HepG2 (cell line): ENCODE data around the gene VWA7. TPM values are rescaled to one million over a fixed set of nuclear protein-coding genes. Genes with fewer than 3 reads are reported as not detected.
A peak's percentile ranks its signal among the peaks of the same experiment; 100 is the strongest.

Experiments
- ATAC-seq: fragments of 200-7000 bp; cut with Tn5 transposase; 3 replicates; pipeline ENCODE4 v1.9.1; 2020; ENCODE audit warnings: mild to moderate bottlenecking, moderate library complexity
- BruUV-seq: library from RNA; stranded (reverse); fragments of 400-500 nt; replicated peaks from 2 replicates; lab custom pipeline; 2021; lab: Mats Ljungman, UMichigan
- CTCF ChIA-PET: fragments of 300-600 bp; formaldehyde crosslinking; extraction: SDS; loops from one replicate; lab custom pipeline; 2021; ENCODE audit warnings: low total read pairs, inconsistent platforms, low intra/inter-chr PET ratio; lab: Yijun Ruan, JAX
- POLR2A ChIA-PET: fragments of 350-600 bp; sonication (Branson Sonifier 250); formaldehyde crosslinking; loops from one replicate; lab custom pipeline; 2020; ENCODE audit warnings: antibody characterized with exemption, inconsistent platforms; lab: Yijun Ruan, JAX
- DNase-seq: peaks from one replicate; pipeline ENCODE4 v3.0.0-alpha.2; 2015; ENCODE audit warnings: low spot score
- FAIRE-seq: peaks from 3 replicates; lab custom pipeline; 2011; peaks lifted over from hg19 to GRCh38; lab: Jason Lieb, UNC
- H2AFZ ChIP-seq: one replicate; pipeline ENCODE4 v1.6.1; 2011; ENCODE audit warnings: low read length, inconsistent platforms
- H3K27ac ChIP-seq: fragments of 300-600 bp; 3 replicates; pipeline ENCODE4 v1.8.0; 2011; ENCODE audit warnings: mixed run types, mild to moderate bottlenecking, mixed read lengths, low read length, inconsistent platforms; ENCODE audit not compliant: insufficient read depth; ENCODE audit errors: extremely low read length
- H3K27me3 ChIP-seq, 2 experiments: fragments of 200-600 bp in 1 of 2; 2 replicates in 1 of 2; 3 replicates in 1 of 2; pipeline versions ENCODE4 v1.6.0 to v1.8.0; 2011; ENCODE audit warnings: low read length in 2 of 2, mild to moderate bottlenecking in 2 of 2, moderate library complexity in 2 of 2, inconsistent platforms in 1 of 2; ENCODE audit not compliant: insufficient read depth in 2 of 2, control insufficient read depth in 1 of 2
- H3K36me3 ChIP-seq, 2 experiments: fragments of 200-600 bp in 1 of 2; replicated peaks in 1 of 2; 2 replicates in 1 of 2; 3 replicates in 1 of 2; pipeline versions ENCODE4 v1.5.1 to v1.8.0; 2011; ENCODE audit warnings: low read length in 2 of 2, inconsistent platforms in 1 of 2; ENCODE audit not compliant: insufficient read depth in 2 of 2, control insufficient read depth in 1 of 2
- H3K4me1 ChIP-seq: 2 replicates; pipeline ENCODE4 v1.5.1; 2012; ENCODE audit warnings: low read length, inconsistent platforms; ENCODE audit not compliant: insufficient read depth
- H3K4me2 ChIP-seq: 2 replicates; pipeline ENCODE4 v1.6.0; 2011; ENCODE audit warnings: low read depth, low read length, inconsistent platforms
- H3K4me3 ChIP-seq, 3 experiments: fragments of 200-600 bp in 1 of 3; sonication (generic), shearing (Covaris generic) in 1 of 3; replicated peaks in 1 of 3; 2 replicates each; pipeline ENCODE4 v1.5.1; 2011 to 2016; ENCODE audit warnings: low read length in 3 of 3, inconsistent platforms in 2 of 3, low read depth in 2 of 3, mild to moderate bottlenecking in 2 of 3, control low read depth in 1 of 3, mixed read lengths in 1 of 3; ENCODE audit not compliant: insufficient read depth in 1 of 3
- H3K79me2 ChIP-seq: one replicate; pipeline ENCODE4 v1.6.1; 2011; ENCODE audit warnings: low read length, inconsistent platforms; ENCODE audit not compliant: insufficient read depth
- H3K9ac ChIP-seq: 2 replicates; pipeline ENCODE4 v1.6.0; 2011; ENCODE audit warnings: mild to moderate bottlenecking, low read depth, low read length, inconsistent platforms; ENCODE audit not compliant: insufficient read depth
- H3K9me3 ChIP-seq: 2 replicates; pipeline ENCODE4 v1.5.1; 2012; ENCODE audit warnings: mild to moderate bottlenecking, low read length
- H4K20me1 ChIP-seq: 2 replicates; pipeline ENCODE4 v1.6.0; 2011; ENCODE audit warnings: inconsistent platforms, mild to moderate bottlenecking, low read length, moderate library complexity; ENCODE audit not compliant: insufficient read depth
- AKAP8 ChIP-seq: sonication (generic); formaldehyde crosslinking; IDR thresholded peaks from 2 replicates; pipeline ENCODE4 v1.5.1; 2020; ENCODE audit warnings: mild to moderate bottlenecking, missing genetic modification reagents
- GLI4 ChIP-seq: sonication (generic); formaldehyde crosslinking; IDR thresholded peaks from 2 replicates; pipeline ENCODE4 v1.5.1; 2020; ENCODE audit warnings: missing genetic modification reagents, mild to moderate bottlenecking, moderate library complexity, borderline replicate concordance
- PRMT3 ChIP-seq: sonication (generic); formaldehyde crosslinking; IDR thresholded peaks from 2 replicates; pipeline ENCODE4 v1.8.1; 2022; ENCODE audit warnings: low read depth, mild to moderate bottlenecking, moderate library complexity, missing genetic modification reagents, borderline replicate concordance
- RFX3 ChIP-seq: IDR thresholded peaks from 2 replicates; pipeline ENCODE4 v1.6.1; 2016; ENCODE audit warnings: missing biosample characterization, missing genetic modification reagents
- SAP130 ChIP-seq: IDR thresholded peaks from 2 replicates; pipeline ENCODE4 v1.6.1; 2016; ENCODE audit warnings: low read depth
- ZNF274 ChIP-seq: sonication (generic); formaldehyde crosslinking; IDR thresholded peaks from 2 replicates; pipeline ENCODE4 v1.5.1; 2020; ENCODE audit warnings: mild to moderate bottlenecking, missing genetic modification reagents
- ZNF282 ChIP-seq: fragments of 450-650 bp; IDR thresholded peaks from 2 replicates; pipeline ENCODE4 v1.6.1; 2018; ENCODE audit not compliant: partially characterized antibody
- ZNF432 ChIP-seq: sonication (generic); formaldehyde crosslinking; IDR thresholded peaks from 2 replicates; pipeline ENCODE4 v1.5.0; 2020; ENCODE audit warnings: missing genetic modification reagents, mild to moderate bottlenecking, borderline replicate concordance
- ZNF768 ChIP-seq: sonication (generic); formaldehyde crosslinking; IDR thresholded peaks from 2 replicates; pipeline ENCODE4 v1.4.0; 2020; ENCODE audit warnings: missing genetic modification reagents
- ZNF776 ChIP-seq: sonication (generic); formaldehyde crosslinking; IDR thresholded peaks from 2 replicates; pipeline ENCODE4 v1.4.0; 2020; ENCODE audit warnings: mild to moderate bottlenecking, missing genetic modification reagents
- ZNF883 ChIP-seq: sonication (generic); formaldehyde crosslinking; IDR thresholded peaks from 2 replicates; pipeline ENCODE4 v1.5.1; 2020; ENCODE audit warnings: mild to moderate bottlenecking, missing genetic modification reagents; ENCODE audit errors: not compliant biosample characterization
- ZSCAN9 ChIP-seq: IDR thresholded peaks from 2 replicates; pipeline ENCODE4 v1.6.1; 2016; ENCODE audit warnings: borderline replicate concordance
- WGBS: methylation state at CpG from one replicate; pipeline ENCODE4 v1.1.6; 2017; ENCODE audit warnings: low lambda C conversion rate; 5-methylcytosine and 5-hydroxymethylcytosine counted together
- in situ Hi-C: cut with HindIII; loops from 2 replicates; pipeline ENCODE4 v1.10.0; 2017; ENCODE audit warnings: low pct_unique_long_range_greater_than_20kb; ENCODE audit not compliant: extremely low pct_ligation_motif_present
- intact Hi-C: fragments of 100-400 bp; cut with micrococcal nuclease; formaldehyde crosslinking; loops from one replicate; pipeline ENCODE4 v1.10.0; 2022; ENCODE audit not compliant: unreplicated experiment
- polyA plus RNA-seq, 8 experiments: library from polyadenylated mRNA; depleted of rRNA in 3 of 8; stranded (reverse) in 7 of 8; unstranded in 1 of 8; fragments of >200 nt; fragmentation: Illumina TruSeq in 4 of 8; extraction: Trizol in 4 of 8; gene quantifications; 2 replicates each; pipeline versions ENCODE4 v1.2.1 to v1.2.3, GENCODE V29; 2011 to 2016; ENCODE audit warnings: low read depth in 4 of 8, missing spikeins in 1 of 8, mixed read lengths in 1 of 8; ENCODE audit not compliant: insufficient read depth in 1 of 8
- total RNA-seq, 5 experiments: library from RNA; depleted of rRNA; stranded (reverse); fragments of >200 nt; fragmentation: Illumina TruSeq; extraction: Trizol; gene quantifications; 2 replicates each; pipeline ENCODE4 v1.2.3, GENCODE V29; 2016; ENCODE audit warnings: low read depth in 1 of 5
- TF ChIP-seq, protein P1 (sequence below): sonication (generic); formaldehyde crosslinking; conservative IDR thresholded peaks from 2 replicates; pipeline ENCODE4 v1.8.1; 2023; ENCODE audit warnings: missing genetic modification reagents
- TF ChIP-seq, protein P2 (sequence below): sonication (generic); formaldehyde crosslinking; IDR thresholded peaks from 2 replicates; pipeline ENCODE4 v1.5.0; 2020; ENCODE audit warnings: missing genetic modification reagents
- TF ChIP-seq, protein P3 (sequence below): sonication (generic); formaldehyde crosslinking; IDR thresholded peaks from 2 replicates; pipeline ENCODE4 v1.8.0; 2022; ENCODE audit warnings: missing genetic modification reagents, mild to moderate bottlenecking, moderate library complexity, borderline replicate concordance

Gene VWA7
- total and polyA plus RNA-seq, 2 of the 13 experiments (the other 11 are each of a cell fraction or from before 2014, with no cell fraction given) = 0.86 to 3.3 TPM

DNA sequence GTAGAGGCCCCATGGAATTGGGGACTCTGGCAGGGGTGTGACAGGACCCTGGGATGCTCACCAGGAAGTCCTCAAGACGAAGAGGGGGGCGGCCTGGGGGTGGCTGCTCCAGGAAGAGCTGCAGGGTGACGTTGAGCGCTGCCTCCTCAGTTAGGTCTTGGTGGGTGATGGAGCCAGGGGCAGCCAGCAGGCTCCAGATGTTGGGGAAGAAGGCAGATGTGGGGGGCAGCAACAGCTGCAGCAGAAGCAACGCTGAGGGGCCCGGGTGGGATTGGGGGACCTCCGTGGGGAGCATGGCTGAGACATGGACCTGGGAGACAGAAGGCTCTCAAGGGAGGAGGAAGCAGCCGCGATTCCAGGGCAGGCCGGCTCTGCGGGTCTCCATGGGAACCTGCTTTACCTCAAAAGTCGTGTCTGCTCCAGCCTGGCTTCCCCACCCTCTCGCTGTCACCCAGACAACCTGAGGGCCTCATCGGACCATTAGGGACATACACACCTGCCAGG is 591 bp downstream of the VWA7 start:
- Histone ChIP-seq H3K27me3 (no peaks in the 10 kb centered on the region), H3K27ac (peak overlapping the region; percentile 70), H3K4me1 (peaks cover 57% of the 10 kb centered on the region), H2AFZ (no peak overlapping the region), H3K4me3 (peak overlapping the region; percentile 45 to 72 (median 48)), H4K20me1 (no peaks in the 10 kb centered on the region), H3K9me3 (no peaks in the 10 kb centered on the region), H3K36me3 (peaks cover 19 to 21% of the 10 kb centered on the region in 2 experiments; a peak in 4 of 5 replicates), H3K4me2 (peak overlapping the region; percentile 88), H3K79me2 (no peaks in the 10 kb centered on the region), H3K9ac (peak overlapping the region; percentile 62)
- WGBS = 20% methylated on average over 12 of the region's 14 CpGs
- no peak for TF ChIP-seq GLI4 (CRISPR knock-in tag)
- TF ChIP-seq PRMT3 (CRISPR knock-in tag) = peak; percentile 46; the same call in 1 of the 2 replicates
- TF ChIP-seq ZNF768 (CRISPR knock-in tag) = peak; percentile 0; the same call in 1 of the 2 replicates
- TF ChIP-seq ZSCAN9 = no peak
- TF ChIP-seq, protein P1, sequence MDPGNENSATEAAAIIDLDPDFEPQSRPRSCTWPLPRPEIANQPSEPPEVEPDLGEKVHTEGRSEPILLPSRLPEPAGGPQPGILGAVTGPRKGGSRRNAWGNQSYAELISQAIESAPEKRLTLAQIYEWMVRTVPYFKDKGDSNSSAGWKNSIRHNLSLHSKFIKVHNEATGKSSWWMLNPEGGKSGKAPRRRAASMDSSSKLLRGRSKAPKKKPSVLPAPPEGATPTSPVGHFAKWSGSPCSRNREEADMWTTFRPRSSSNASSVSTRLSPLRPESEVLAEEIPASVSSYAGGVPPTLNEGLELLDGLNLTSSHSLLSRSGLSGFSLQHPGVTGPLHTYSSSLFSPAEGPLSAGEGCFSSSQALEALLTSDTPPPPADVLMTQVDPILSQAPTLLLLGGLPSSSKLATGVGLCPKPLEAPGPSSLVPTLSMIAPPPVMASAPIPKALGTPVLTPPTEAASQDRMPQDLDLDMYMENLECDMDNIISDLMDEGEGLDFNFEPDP (CRISPR knock-in tag) = no peak
- TF ChIP-seq ZNF282 = no peak
- TF ChIP-seq ZNF274 (CRISPR knock-in tag) = no peak
- TF ChIP-seq ZNF883 (CRISPR knock-in tag) = no peak
- peak; percentile 8; the same call in 1 of the 2 replicates for TF ChIP-seq AKAP8
- TF ChIP-seq RFX3 (CRISPR knock-in tag) = peak; percentile 60; the same call in 1 of the 2 replicates
- TF ChIP-seq ZNF776 (CRISPR knock-in tag) = no peak
- TF ChIP-seq, protein P2, sequence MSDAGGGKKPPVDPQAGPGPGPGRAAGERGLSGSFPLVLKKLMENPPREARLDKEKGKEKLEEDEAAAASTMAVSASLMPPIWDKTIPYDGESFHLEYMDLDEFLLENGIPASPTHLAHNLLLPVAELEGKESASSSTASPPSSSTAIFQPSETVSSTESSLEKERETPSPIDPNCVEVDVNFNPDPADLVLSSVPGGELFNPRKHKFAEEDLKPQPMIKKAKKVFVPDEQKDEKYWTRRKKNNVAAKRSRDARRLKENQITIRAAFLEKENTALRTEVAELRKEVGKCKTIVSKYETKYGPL (CRISPR knock-in tag) = no peak
- no peak for TF ChIP-seq ZNF432 (CRISPR knock-in tag)
- TF ChIP-seq, protein P3, sequence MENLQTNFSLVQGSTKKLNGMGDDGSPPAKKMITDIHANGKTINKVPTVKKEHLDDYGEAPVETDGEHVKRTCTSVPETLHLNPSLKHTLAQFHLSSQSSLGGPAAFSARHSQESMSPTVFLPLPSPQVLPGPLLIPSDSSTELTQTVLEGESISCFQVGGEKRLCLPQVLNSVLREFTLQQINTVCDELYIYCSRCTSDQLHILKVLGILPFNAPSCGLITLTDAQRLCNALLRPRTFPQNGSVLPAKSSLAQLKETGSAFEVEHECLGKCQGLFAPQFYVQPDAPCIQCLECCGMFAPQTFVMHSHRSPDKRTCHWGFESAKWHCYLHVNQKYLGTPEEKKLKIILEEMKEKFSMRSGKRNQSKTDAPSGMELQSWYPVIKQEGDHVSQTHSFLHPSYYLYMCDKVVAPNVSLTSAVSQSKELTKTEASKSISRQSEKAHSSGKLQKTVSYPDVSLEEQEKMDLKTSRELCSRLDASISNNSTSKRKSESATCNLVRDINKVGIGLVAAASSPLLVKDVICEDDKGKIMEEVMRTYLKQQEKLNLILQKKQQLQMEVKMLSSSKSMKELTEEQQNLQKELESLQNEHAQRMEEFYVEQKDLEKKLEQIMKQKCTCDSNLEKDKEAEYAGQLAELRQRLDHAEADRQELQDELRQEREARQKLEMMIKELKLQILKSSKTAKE (CRISPR knock-in tag) = no peak; the same call in 1 of the 2 replicates
- TF ChIP-seq SAP130 = no peak
- CTCF ChIA-PET = no interaction called here
- in situ Hi-C loops (no loop called here), intact Hi-C loops (loop anchor here (10.0 kb wide), 1 partner anchor 148 kb away; the partner anchor contains the start of gene C2)
- POLR2A ChIA-PET = interaction anchor here (1.3 to 9.0 kb wide), 12 partner anchors 10 to 119 kb away, joined by 3 to 279 read pairs (median 16); partner anchors contain the start of genes CLIC1, DDAH2, HSPA1A and HSPA1B
- no peak for FAIRE-seq
- no peak for DNase-seq
- BruUV-seq = no TSS peak
- ATAC-seq = peak; percentile 18
